GM20000 (cell line): ENCODE results near the gene SNRNP200.

Experiments
- DNase-seq: peaks from one replicate; pipeline ENCODE4 v3.0.0; 2012; ENCODE audit warnings: low spot score
- TF ChIP-seq, protein P1 (sequence below): IDR thresholded peaks from 2 replicates; pipeline ENCODE4 v1.5.1; 2012; ENCODE audit warnings: mild to moderate bottlenecking, control low read depth; ENCODE audit errors: extremely low read depth, missing control alignments

Gene SNRNP200

DNA sequence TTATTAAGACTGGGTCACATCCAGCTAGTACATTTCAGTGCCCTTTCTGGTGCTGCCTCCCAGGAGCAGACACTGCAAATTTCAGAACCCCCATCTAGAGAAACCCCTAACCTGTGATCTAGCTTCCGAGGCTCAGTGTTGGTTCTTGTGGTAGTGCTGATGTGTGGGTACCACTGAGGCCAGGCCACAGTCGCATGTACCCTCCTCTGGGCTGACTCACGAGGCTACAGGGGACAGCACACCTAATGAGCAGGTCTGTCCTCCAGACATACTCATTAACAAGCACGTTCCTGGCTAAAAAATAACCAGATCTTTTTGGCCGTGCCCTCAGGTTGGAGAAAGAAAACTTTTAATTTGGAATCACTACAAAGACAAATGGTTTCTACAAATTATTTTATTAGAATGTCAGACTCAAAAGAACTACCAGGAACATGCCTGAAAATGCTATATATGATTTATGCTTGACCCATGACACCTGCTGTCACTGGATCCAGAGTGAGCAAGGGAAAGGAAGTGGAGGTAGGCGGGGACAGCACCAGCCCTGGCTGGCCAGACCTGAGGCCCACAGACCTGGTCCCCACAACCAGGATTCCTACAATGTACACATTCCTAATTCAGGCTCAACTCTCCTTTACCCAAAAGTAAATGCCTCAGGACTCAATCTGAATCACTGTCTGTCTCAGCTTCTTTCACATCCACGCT, 30.8 kb downstream of the SNRNP200 start:
- DNase-seq = no peak
- TF ChIP-seq, protein P1, sequence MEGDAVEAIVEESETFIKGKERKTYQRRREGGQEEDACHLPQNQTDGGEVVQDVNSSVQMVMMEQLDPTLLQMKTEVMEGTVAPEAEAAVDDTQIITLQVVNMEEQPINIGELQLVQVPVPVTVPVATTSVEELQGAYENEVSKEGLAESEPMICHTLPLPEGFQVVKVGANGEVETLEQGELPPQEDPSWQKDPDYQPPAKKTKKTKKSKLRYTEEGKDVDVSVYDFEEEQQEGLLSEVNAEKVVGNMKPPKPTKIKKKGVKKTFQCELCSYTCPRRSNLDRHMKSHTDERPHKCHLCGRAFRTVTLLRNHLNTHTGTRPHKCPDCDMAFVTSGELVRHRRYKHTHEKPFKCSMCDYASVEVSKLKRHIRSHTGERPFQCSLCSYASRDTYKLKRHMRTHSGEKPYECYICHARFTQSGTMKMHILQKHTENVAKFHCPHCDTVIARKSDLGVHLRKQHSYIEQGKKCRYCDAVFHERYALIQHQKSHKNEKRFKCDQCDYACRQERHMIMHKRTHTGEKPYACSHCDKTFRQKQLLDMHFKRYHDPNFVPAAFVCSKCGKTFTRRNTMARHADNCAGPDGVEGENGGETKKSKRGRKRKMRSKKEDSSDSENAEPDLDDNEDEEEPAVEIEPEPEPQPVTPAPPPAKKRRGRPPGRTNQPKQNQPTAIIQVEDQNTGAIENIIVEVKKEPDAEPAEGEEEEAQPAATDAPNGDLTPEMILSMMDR = no peak

DNA sequence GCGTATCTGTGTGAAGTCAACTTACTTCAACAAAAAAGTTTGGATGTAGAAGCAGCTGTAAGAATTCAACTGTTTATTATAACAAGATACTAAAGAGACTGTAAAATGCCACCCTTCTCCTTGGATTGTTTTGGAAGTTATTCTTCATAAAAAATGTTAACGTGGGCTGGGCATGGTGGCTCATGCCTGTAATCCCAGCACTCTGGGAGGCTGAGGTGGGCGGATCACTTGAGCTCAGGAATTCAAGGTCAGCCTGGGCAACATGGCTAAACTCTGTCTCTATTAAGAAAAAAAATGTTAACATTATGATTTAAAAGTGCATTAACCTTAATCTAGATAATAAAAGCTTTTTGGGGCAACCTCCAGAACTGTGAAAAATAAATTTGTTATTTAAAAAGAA, 31.6 kb downstream of the SNRNP200 start:
- TF ChIP-seq, protein P1 = no peak
- DNase-seq = no peak

DNA sequence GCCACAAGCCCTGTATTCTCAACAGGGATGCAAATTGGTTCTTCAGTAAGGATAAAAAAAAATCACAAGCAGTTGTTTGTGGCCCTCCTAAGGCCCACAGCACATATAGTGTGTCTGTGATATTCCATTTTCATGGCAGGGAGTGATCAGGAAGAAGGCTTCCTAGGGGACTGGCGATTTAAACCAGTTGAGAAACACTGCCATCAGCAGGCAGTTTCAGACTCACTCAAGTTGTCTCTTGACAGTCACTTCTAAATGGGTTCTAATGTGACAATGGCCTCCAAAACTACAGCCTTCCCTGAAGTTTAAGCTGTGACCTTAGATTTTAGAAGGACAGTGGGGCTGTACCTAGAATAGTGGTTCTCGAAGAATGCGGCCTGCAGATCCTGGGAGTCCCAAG, 33.4 kb downstream of the SNRNP200 start:
- TF ChIP-seq, protein P1 = no peak

DNA sequence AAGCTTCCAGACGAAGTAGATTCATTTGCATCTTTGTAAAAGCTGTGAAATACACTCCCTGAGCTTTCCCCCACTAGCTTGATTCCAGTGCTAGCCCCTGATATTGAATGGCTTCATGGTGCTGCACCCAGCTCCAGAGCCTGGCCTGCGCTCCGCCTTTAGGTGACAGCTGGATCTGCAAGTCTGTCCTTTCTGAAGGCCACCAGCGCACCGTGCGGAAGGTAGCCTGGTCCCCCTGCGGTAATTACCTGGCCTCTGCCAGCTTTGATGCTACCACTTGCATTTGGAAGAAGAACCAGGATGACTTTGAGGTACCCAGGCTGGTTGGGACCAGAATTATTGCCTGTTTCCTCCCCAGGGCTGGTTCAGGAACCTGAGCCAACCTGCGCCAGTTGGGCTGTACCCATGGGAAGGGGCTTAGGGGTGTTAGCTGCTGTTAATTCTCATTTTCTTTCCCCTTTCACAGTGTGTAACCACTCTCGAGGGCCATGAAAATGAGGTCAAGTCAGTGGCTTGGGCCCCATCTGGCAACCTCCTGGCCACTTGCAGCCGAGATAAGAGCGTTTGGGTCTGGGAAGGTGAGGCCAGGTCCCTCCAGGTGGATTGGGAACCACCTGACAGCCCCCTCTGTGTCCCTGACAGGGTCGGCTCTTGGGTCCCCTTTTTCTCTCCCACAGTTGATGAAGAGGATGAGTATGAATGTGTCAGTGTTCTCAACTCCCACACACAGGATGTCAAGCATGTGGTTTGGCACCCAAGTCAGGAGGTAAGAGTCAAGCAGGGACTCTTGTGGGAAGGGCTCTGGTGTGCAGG, 38.0 kb downstream of the SNRNP200 start:
- peak; percentile 45 for DNase-seq
- TF ChIP-seq, protein P1 = peak; percentile 47

More for the DNA sequence above, 33.4 kb downstream of the SNRNP200 start:
- DNase-seq = no peak

DNA sequence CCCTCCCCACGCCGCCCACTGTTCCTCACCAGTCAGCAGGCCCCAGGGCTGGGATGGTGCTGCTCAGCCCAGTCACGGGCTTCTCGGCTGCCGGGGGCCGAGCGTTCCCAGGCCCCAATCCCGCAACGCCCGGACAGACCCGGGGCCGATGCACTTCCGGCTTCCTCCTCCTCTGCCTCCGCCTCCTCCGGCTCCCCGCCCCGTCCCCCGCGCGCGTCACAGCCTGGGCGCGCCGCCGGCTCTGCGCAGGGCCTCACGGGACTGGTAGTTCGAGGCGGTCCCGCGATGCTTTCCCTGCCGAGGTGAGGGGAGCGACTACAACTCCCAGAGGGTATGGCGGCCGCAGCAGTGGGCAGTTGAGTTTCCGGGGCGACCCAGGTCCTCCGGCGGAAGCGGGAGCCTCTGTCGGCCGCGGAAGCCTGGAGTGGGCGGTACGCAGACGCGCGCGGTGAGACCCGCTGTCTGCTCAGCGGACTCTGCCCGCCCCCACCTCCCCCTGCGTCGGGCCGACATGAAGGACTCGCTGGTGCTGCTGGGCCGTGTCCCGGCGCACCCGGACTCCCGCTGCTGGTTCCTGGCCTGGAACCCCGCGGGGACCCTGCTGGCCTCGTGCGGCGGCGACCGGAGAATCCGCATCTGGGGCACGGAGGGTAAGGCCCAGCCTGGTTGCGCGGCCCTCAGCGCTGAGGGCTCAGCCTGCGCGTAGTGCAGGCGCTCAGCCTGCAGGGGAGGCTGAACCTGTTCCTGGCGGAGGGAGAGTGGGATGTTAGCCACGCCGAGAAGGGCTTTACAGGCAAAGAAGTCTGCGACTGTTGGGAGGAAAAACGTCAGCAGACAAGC, 39.3 kb downstream of the SNRNP200 start, which contains the start of the genes CIAO1 and TMEM127:
Gene CIAO1 (plus strand): TSS at position 386 of the 840 bp plus-strand sequence. CDS start 126 bp downstream, at position 512.
Gene TMEM127 (minus strand): TSS at position 158 of the 840 bp plus-strand sequence. CDS start 616 bp downstream, outside the sequence.
- TF ChIP-seq, protein P1 = no peak
- DNase-seq = peak; percentile 99

DNA sequence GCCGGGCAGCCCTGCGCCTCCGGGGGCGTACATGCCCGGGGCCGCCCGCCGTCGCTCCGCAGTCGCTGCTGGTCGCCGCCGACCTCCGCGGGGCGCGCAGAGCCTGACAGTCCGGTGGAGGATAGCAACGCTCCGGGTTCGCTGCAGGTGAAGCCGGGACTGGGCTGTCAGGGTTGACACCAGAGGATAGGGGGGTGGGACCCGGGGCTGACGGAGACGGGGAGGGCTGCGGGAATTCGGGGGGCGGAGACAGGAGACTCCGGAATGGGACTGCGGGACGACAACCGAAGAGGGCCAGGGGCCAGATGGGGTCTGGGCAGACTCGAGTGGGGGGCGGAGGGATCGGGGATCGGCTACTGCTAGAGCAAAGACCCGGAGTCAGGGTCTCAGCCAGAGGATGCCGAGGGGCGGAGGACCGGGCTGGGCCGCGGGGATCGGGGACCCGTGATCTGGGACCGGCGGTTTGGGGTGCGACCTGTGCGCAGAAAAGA, 40.0 kb downstream of the SNRNP200 start:
- peak; percentile 48 for DNase-seq
- TF ChIP-seq, protein P1 = no peak
